HG02973 (cell line): Measurements from ENCODE around the gene ATP8B1.

Experiments used
- ATAC-seq: cut with Tn5 transposase; IDR thresholded peaks from one replicate; pipeline ENCODE4 v1.9.1; 2021; ENCODE audit warnings: moderate library complexity; ENCODE audit not compliant: unreplicated experiment

ATP8B1 gene

GRCh38 chr18:57794951-57795728 is 8.0 kb downstream of the ATP8B1 start:
- no peak for ATAC-seq

DNA sequence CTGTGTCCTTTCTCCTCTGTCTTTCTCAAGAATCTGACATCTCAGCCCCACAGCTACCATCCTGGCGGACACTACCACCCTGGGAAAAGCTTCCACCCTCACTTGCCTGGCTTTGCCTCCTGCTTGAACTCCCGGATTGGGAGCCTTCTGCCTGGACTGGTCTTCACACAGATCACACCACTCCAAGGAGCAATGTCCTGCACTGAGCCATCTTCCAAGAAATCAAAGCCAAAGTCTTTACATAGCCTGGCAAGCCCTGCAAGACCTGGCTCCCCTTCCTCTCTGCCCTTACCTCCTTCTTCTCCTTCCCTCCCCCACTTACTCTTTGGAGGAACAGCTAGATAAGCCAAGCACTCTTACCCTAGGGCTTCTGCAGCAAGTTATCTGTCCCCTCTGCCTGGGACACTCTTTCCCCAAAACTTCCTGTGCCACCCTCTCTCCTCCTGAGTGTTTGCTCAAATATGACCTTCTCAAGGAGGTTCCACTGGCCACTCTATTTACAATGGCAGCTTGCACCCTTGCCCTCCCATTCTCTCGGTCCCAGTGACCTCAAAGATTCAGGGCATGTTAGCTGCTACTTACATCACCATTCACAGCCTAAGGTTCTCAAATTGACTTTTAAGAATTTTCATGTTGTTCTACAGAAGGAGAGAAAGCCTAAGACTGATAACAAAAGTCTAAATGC is 9.7 kb downstream of the ATP8B1 start:
- ATAC-seq = no peak

- ATAC-seq = no peak
Observed at GRCh38 chr18:57792631-57793301, 10.3 kb downstream of the ATP8B1 start.

DNA sequence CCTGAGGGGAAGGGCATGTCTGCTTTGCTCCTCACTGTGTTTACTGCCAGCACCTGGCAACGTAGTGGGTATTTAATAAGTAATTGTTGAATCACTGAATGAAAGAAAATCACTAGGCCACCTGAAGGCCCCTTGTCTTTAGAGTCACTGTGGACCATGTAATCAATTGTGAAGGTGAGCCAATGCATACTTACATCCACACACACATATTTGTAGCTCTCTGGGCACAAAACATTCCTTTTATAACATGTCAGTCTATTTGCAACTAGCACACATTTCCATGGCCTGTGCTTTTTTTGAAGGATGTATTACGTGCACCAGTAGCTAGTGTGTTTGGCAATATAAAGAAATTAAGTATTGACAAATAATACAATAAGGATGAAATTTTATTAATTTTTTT is 11.2 kb downstream of the ATP8B1 start:
- ATAC-seq = no peak

DNA sequence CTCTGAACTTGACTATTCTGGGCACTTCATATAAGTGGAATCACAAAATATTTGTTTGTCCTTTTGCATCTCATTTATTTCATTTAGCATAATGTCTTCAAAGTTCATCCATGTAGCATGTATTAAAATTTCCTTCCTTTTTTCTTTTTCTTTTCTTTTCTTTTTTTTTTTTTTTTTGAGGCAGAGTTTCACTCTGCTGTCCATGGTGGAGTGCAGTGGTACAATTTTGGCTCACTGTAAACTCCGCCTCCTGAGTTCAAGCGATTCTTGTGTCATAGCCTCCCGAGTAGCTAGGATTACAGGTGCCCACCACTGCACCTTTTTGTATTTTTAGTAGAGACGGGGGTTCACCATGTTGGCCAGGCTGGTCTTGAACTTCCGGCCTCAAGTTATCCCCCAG is 11.9 kb downstream of the ATP8B1 start:
- no peak for ATAC-seq

DNA sequence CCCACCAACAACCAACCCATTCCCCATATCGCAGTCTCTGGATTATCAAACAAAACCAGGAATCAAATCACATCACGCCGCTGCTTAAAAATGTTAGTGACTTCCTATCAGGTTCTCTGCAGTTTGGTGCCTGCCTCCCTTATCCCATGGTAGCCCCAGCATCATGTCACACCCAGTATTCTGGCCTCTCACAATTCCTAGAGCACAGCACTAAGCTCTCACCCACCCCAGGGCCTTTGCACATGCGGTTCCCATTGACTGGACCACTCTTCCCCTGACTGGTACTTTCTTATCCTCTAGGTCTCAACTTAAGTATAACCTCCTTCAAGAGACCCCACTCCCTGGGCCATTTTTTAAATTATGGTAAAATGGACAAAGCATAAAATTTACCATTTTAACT is 12.8 kb downstream of the ATP8B1 start:
- ATAC-seq = no peak

DNA sequence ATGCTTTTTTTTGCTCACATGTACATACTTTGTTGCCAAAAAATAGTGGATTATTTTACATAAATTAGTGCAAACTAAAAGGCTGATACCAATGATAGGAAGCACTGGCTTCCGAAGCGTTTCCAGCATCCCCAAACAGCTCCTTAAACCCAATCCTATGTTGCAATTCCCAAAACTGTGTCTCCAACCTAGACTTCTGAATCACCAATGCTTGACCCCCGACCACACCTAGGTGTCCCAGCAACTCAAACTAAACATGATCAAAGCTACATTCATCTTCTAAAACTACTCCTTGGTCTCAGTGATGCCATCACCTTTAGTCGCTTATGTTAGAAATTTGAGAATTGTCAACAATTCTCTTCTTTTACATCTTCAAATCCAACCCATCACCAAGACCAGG is 13.4 kb downstream of the ATP8B1 start:
- no peak for ATAC-seq

GRCh38 chr18:57789090-57789489 is 14.0 kb downstream of the ATP8B1 start:
- no peak for ATAC-seq

DNA sequence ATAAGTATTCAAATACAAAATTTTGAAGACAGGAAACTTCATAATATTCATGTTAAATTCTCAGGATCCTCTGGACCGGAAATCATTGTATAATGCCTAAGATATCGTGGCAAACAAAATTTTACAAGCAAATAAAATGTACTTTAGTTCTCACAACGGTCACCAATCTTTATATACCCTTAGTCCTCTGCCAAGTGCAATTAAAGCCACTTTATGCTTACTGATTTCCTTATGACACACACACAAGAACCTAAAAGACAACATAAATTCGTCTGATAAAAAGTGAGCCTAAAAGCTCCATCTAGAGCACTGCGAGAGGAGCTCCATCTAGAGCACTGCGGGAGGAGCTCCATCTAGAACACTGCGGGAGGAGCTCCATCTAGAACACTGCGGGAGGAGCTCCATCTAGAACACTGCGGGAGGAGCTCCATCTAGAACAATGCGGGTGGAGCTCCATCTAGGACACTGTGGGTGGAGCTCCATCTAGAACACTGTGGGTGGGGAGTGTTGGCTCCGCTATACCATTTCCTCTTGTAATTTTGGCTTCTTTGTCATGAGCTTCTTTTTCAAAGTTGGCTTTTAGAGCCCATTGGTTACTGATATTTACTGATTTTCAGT is 15.9 kb downstream of the ATP8B1 start:
- ATAC-seq = no peak

DNA sequence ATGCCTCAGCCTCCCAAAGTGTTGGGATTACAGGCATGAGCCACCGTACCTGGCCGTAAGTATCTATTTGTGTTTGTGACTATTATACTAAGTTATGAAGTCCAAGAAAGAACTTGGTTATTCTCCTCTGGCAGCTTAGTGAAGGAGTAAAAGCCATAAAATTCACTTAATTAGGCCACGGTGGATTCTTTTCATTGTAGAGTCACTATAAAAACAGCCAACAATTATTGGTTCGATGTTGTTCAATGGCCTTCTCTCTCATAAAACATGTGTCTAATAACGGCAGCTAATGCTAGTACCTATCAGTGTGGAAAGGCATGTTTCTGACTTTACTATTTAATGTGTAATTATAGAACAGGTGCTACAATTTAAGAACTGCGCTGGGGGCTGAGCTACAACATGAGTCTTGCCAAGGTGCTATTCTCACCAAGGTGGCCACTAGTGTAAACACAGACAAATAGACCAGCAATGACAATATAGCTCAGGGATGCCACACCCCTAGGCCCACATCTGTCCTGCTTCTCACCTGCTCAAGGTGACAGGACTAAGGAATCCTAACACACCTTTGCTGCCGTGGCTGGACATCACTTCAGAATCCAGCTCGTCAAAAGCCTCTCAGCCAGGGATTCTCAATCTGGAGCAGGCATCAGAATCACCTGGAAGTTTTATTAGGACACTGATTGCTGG is 17.2 kb downstream of the ATP8B1 start:
- no peak for ATAC-seq

DNA sequence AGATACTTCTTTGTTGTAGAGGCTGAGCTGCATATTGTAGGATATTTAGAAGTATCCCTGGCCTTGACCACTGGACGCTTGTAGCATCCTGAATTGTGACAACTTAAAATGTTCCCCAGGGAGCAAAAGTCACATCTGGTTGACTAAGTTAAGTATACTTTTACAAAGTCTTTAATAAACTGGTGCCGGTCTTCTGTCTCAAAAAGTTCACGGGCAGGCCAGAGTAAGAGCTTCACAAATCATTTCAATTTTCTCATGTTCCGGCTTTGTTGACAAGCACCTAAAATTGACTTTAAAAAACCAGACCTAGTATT is 18.4 kb downstream of the ATP8B1 start:
- no peak for ATAC-seq

DNA sequence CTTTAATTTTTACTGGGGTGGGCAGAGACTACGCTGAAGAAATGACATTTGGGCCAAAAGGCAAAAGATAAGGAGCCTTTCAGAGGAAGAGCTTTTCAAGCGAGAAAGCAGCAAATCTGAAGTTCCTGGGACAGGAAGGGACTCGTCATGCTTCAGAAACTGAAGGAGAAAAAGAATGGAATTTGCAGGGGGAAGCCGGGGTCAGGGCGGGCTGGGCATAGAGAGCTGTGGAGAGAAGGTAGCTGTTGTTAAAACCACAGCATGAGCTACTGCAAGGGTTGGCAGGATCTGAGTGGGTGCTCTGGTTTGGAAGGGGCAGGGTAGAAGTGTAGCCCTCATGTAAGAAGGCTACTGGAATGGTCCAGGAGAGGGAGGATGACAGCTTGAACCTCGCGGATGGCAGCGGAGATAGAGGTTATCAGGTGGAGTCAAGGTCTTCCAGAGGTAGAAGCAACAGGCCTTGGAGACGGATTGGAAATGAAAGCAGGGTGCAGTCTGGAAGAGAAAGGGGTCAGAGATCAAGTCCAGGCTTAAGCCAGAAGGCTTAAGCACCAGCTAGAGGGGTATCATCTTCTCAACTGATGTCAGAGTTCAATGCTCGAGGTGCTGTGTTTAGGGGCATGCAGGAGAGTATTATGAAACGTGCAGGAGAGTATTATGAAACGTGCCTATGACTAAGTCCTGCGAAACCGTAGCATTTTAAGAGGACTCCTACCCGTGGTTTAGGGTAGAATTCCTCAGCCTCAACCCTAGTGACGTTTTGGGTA is 18.9 kb downstream of the ATP8B1 start:
- ATAC-seq = no peak

DNA sequence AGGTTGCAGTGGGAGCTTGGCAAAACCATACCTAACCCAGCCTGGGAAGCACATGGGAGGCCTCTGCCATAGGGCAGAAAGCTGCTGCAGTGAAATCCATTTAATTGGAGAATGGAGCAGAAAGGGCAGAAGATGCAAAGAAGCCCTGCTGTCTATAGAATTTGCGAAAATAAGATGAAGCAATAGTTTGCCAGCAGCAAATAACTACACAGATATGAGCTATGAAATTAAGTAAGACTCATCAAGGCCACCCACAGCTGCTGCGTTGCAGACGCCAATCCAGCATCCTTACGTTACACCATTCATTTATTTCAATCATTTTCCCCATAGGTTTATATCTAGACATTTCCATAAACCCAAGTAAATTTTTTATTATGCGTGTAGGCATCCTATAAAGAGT is 21.1 kb downstream of the ATP8B1 start:
- no peak for ATAC-seq

DNA sequence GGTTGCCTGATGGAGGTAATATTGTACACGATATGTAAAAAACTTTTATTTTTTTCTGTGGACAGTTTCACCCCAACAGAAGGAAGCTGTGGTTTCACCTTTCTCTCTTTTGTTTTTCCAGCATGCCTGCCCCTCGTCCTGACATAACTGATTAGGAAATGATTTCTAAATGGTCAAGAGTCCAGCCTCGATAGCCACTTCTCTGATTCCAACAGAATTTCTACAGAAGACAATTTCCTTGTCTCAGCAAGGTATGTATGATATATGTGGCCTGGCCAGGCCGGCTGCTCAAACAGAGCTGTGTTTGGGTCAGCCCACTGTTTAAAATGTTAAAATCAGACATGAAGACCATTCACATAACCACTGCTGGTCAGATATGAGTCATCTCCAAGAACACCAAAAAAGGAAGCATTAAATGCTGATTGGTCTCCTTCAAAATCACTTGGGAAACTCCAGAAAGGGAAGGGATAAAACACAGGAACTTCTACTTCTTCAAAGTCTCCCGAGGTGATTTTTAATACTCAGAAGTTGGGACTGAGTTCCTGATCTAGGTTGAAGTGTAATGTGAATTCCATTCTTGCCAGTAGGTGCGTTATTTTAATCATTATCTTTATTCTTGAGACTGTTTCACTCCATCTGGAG is 22.3 kb downstream of the ATP8B1 start:
- ATAC-seq = peak; percentile 73

DNA sequence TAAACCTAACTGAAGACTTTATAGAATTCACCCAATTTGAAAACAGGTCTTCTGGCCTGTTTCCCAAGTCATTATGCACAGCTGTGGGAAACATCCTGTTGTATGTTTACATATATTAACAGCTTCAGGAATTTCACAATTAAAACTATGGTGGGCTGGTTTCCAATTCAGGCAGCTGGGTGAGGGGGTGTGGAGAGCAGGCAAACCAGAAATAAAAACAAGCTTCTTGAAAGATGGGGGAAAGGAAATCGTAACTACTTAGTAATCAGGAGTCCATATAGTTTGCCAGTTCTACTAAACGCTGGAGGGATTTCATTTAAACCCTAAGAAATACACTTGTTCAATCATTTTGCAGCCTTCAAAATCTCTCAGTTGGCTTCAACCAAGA is 22.8 kb downstream of the ATP8B1 start:
- no peak for ATAC-seq

DNA sequence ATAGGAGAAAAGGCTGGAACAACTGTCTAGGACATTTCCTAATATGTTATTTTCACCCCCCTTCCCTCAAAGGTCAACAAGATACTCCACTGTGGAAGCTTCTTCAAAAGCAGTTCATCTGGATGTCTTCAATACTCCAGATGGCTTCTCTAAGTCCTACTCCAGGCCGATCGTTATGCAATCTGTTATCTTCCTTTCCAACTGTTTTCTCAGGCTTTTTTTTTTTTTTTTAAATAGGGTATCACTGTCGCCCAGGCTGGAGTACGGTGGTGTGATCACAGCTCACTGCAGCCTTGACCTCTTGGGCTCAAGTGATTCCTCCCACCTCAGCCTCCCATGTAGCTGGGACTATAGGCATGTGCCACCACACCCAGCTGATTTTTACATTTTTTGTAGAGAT is 26.3 kb downstream of the ATP8B1 start:
- ATAC-seq = no peak

- ATAC-seq = no peak
Observed at GRCh38 chr18:57776354-57776753, 26.8 kb downstream of the ATP8B1 start.

DNA sequence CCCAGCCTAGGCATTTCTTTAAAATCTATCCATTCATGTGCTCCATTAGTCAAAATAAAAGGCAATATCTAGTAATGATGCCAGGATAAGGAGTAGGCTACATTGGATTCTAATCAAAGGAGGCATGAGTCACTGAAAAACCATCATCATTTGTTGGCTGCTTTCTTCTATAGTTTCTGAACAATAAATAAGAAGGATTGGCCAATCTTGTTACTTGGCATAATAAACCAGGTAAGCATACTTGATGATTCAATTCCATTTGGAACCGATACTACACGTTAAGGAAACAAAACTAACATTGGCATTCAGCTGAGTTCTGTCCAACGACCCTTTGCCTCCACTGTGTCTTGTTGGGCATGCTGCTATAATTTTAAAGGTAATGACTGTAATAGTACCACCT is 27.2 kb downstream of the ATP8B1 start:
- no peak for ATAC-seq

DNA sequence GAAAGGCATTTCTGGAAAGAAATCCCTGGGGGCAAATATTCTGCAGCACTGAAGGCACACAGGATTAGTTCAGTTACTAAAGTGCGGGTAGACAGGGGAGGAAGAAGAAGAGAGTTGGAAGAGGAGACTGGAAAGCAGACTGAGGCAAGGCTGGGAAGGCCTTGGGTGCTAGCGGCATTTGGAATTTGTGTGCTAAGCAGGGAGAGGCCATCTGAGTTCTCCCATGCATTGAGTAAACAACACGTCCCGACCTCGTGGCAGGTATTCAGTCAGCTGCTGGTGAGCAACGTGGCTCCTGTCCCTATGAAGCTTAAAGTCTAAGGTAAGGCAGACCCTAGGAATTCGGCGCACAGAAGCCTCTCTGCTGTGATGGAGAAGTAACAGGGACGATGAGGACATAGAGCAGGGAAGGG is 30.7 kb downstream of the ATP8B1 start:
- ATAC-seq = no peak

DNA sequence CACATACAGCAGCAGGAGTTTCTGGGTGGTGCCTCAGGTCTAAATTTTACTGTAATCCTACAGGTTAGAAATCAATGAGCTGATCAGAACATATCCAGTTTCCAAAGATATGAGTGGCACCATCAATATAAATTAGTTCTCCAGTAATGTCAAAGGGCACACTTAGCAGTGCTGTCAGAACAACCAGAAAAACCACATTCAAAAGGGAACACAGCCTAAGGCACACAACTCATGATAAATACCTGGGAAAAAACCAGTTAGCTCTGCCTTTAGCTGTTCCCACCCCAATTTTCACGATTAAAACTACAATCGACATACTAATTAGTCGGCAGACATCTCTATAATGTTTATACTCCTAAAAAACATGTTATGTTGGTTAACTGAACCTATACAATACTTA is 31.5 kb downstream of the ATP8B1 start:
- no peak for ATAC-seq
